SIG-M5 treated with dmso at 0.1 percent for 504 hours (cell line): ENCODE data around the gene KPRP.
A peak's percentile ranks its signal among the peaks of the same experiment; 100 is the strongest.

Experiments
- DNase-seq: peaks from one replicate; lab custom pipeline; 2025; ENCODE audit not compliant: unreplicated experiment; lab: John Stamatoyannopoulos, UW

The KPRP gene, protein sequence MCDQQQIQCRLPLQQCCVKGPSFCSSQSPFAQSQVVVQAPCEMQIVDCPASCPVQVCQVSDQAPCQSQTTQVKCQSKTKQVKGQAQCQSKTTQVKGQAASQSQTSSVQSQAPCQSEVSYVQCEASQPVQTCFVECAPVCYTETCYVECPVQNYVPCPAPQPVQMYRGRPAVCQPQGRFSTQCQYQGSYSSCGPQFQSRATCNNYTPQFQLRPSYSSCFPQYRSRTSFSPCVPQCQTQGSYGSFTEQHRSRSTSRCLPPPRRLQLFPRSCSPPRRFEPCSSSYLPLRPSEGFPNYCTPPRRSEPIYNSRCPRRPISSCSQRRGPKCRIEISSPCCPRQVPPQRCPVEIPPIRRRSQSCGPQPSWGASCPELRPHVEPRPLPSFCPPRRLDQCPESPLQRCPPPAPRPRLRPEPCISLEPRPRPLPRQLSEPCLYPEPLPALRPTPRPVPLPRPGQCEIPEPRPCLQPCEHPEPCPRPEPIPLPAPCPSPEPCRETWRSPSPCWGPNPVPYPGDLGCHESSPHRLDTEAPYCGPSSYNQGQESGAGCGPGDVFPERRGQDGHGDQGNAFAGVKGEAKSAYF

DNA sequence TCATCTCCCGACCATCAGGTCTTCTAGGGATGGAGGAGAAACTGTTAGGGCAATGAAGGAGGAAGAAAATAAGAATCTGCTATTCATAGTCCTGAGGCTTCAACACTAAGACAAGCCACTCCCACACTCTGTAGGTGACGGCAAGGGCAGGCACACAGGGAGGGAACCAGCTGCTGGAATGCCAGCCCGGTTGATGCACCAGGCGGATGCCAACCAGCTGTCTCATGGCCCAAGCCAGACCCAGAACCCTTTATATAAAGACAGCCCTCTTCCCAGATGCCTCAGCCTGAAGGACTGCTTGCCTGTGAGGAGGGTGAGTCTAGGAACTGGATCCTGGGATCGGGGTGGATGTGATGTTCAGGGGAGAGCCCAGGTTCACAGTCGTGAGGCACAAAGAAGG lies at the start of gene KPRP:
Gene KPRP, plus strand, starts transcription at position 279 of the 400 bp plus-strand sequence. CDS start 1,564 bp downstream, outside the sequence.
- DNase-seq: no peak

DNA sequence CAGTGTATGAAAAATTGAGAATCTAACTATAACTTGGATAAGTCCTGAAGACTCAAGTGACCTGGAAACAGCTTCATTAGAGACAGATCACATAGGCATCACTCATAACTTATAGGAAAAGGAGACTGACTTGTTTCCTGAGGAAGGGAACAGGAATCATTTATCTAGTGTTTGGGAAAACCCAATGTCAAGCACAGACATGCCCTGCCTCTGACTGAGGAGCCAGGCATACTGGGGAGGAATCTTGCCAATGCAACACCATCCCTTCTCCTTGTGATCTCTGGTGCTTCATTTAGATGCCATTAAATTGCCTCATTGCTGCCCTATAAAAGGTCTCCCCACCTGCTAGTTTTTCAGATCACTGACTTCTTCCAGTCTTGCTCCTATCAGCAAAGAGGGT lies 39.6 kb upstream of the KPRP start:
- no peak for DNase-seq

DNA sequence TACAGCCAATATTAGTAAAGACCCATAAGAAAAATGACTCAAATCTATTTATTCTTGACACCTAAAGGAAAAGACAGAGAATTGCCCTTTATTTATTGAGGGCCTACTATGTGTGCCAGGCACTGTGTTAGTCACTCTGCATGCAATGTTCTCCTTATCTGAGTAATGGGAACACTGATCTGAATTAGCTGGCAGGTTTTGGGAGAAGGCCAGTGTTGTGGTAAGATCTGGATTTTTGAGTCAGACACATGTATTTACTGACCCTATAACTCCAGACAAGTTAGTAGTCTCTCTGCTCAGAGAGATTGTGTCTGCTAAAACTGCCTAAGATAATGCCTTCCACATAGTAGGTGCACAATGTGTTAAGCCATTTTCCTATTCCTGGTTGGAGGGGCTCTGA lies 32.6 kb upstream of the KPRP start:
- no peak for DNase-seq

DNA sequence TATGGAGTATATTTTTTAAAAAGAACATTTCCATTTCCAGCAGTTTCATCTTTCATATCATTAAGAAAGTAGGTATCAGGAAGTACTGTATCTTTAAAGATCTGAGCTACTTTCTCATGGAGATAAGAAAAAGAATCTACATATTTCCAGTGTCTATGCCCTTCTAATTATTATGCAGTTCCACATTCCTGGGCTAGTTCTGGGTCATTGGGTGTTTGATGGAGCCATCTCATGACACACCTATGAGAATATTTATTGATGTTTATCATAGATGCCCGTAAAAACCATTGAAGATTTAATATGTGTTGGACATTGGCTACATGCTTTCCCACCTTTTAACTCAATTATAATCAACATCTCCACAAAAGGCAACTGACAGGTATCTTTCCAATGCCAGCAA lies 28.8 kb upstream of the KPRP start:
- DNase-seq: no peak

DNA sequence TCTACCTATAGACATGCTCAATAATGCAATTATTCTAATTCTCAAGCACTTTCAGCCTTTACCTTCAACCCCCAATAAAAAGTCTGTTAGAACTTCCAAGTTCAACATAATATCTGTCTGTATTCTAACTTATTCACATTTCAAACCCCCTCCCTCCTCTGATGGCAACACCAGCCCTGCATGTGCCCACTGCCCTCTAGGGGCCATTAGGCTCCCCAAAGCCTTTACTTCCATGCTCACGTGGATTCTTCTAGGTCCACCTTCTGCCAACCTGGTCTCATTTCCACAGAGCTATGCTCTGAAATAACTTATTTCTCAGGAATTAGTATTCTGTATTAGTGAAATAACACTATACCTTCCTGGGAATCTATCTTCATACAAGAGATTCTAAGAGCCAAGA lies 22.2 kb upstream of the KPRP start:
- peak; percentile 3 for DNase-seq

DNA sequence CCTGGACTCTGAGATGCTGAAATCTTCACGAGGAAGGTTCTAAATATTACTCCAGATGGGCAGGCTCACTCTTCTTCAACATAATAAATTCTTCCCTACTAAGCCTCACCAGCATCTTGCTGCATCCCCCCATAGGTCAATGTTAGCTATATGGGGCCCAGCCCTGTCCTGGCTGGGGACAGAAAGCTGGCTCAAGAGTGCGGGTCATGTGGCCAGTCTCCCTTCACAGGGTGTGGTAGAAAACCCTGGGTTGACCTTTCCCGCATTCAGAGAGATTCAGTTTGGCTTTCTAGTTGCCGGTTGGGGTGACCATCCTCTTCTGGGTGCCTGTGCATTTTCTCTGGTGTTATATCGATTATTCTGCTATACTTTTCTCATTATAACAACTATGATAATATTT lies 19.8 kb upstream of the KPRP start:
- no peak for DNase-seq

DNA sequence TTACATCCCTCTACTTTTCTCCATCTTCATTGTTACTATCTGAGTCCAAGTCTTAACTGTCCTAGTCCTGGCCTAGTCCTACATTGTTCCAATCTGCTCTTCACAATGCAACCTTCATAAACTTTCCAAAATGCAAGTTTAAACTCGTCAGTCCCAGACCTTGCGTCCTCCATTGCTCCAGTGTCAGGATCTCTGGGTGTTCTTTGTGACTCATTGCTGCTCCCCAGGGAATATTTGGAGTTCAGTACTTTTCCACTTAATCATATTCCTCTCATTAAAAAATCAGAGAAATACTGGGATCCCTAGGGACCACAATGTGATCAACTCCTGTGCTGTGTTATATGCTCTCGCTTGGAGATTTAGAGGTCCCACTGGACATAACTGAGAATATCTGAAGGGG lies 18.0 kb upstream of the KPRP start:
- no peak for DNase-seq

DNA sequence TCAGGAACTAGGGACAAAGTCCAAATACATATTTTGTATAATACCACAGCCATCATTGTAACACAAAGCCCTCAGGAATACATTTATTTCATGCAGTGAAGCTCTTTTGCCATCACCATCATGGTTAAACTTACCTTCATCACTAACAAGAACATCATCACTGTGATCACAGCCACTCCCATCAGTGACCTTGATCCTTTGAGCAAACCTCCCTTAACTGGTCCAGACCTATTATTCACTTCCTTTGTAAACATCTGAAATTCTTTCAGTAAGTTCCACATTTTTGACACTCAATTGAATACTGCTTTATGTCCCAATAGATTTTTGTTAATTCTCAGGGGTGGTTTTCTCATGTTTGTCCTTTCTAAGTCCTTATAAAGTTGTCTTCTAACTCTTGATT lies 16.2 kb upstream of the KPRP start:
- no peak for DNase-seq

DNA sequence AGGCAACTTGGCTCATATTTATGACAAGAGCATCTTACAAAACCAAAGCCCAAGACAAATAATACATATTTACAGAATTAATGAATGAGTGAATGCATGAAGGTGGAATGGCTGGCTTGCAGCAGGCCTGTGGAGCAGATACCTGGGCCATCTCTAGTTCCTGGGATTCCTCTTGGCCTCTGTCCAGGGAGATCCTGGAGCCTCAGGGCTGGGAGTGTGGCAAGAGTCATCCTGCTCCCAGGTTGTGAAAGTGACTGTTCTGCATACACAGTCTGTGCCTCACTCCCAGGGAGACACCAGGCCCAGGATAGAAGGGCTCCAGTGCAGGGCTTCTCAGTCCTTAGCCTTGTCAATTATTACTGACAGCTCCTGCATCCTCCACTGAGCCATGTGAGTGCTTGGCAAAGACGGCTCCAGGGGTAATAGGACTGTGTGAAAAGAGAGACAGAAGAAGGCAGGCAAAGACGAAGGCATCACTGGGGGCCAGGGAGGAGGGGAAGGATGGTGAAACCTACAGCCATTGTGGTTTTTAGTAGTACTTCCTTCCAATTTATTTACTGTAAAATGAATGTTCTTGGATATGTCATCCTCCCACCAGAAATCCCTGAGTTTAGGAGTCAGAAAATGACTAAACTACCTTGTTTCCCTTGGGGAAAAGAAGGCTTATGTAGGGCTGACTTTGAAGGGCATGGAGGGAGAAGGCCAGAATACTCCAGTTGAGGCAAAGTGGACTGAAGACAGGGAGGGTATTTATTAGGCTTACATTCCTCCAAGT lies 14.3 kb upstream of the KPRP start:
- no peak for DNase-seq

DNA sequence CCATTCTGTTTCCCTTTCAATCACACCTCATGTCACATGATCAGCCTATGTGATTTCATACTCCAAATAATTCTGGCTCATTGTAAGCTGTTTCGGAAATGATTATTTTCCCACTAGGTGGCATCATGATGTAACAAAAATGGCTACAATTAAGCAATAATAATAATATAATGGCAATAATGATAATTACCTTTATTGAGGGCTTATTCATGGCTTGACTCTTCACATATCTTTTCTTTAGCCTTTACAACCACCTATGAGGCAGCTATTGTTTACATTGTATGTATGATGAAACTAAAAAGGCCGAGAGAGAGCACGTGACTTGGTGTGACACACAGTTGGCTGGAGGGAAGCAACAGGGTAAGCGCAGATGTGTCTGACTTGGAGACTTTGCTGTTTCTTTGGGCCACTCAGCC lies 12.5 kb upstream of the KPRP start:
- DNase-seq: peak; percentile 27

DNA sequence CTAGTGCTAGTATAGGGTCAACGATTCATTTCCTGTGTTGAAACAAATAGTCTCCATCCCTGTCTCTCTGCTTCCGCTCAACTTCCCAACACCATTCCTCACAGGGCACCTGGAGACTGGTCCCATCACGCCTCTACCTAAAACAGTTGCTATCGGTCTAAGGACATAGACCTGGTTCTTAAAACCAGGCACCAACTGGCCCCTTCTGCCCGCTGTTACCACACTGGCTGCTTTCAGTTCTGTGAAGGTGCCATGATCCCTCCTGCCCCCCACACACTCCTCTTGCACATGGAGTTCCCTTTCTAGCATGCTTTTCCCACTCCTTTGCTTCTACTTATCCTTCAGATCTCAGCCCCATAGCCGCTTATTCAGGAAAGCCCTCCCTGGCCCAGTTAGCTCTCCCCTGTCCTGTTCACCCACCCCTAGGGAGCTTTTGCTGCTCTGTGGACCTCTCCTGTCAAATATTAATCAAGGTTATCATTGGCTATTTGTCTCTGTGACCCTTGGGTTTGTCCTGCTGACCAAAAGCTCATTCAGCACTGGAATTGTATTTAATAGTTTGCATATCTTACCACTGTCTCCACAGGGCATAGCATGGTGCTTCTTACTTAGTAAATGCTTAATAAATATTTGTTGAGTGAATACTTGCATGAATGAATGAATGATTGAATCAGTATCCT lies 11.9 kb upstream of the KPRP start:
- no peak for DNase-seq

DNA sequence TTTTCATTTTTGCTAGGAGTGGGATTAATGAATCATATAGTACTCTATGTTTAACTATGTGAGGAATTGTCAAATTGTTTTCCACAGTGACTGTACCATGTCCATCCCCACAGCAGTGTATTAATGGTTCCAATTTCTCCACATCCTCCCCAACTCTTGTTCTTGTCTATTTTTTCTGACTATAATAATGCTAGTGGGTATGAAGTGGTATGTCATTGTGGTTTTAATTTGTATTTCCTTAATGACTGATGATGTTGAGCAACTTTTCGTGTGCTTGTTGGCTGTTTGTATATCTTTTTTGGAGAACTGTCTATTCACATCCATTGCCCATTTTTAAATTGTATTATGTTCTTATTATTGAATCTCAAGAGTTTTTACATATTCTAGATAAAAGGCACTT lies 10.0 kb upstream of the KPRP start:
- DNase-seq: no peak

DNA sequence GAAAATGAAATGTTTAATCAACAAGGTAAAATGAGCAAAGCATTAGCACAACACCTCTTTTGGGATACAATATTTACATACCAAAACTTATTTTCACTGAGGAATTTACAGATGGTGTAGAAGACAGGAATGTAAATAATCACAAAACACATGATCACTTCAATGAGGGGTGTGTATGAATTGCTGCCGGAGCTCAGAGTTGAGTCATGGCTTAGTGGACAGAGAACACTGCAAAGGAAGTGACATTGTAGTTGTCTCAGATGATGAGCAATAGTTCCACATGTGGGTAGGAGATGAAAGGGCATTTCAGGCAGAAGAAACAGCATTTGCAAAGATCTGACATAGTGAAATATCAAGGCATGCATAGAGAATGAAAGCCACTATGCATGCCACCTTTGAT lies 5.6 kb upstream of the KPRP start:
- no peak for DNase-seq

DNA sequence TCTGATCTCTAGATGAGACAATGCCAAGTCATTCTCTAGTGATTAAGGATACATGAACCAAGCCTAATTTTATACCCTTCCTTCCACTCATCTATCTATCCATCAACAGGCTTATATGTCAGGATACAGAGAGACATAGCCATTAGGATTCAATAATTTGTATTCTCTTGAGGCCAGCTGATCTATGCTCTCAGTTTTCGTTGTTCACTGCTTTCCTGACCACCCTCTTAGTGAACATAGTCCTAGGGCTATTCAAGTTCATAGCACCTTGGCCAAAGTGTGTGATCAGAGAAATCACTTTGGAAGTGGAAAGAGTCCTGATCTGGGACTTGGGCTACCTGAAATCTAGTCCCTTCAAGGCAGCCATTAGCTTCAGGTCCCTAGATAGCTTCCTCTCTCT lies 4.2 kb upstream of the KPRP start:
- DNase-seq: no peak

DNA sequence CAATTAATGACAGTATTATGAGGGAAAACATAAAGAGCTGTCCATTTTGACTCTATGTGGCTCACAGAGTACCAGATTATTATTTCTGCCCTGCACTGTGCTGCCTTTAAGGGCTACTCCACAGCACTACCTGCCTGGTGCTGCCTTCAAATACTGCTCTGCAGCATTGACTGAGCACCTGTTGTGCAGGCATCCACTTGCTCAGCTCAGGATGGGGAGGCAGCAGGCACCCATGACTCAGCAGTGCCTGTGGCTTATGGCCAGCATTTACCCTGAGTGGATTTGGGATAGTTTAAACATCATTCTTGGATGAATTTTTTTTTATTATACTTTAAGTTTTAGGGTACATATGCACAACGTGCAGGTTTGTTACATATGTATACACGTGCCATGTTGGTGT lies 953 bp upstream of the KPRP start:
- DNase-seq: no peak

DNA sequence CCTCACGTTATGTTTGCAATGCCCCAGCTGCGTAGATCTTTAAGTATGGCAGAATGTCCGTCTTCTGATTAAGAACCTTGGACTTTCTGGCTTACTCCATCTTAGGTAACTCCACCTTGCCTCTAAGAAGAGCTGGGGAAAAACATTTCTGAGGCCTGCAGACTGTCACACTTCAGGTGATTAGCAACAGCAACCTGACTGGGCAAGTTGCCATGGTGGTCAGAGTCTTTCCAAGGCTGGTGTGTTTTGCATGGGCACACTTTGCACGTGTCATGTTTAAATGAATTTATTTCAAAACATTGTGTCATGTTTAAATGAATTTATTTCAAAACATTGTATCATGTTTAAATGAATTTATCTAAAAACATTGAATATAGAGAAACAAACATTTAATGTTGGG lies 811 bp downstream of the KPRP start:
- no peak for DNase-seq

DNA sequence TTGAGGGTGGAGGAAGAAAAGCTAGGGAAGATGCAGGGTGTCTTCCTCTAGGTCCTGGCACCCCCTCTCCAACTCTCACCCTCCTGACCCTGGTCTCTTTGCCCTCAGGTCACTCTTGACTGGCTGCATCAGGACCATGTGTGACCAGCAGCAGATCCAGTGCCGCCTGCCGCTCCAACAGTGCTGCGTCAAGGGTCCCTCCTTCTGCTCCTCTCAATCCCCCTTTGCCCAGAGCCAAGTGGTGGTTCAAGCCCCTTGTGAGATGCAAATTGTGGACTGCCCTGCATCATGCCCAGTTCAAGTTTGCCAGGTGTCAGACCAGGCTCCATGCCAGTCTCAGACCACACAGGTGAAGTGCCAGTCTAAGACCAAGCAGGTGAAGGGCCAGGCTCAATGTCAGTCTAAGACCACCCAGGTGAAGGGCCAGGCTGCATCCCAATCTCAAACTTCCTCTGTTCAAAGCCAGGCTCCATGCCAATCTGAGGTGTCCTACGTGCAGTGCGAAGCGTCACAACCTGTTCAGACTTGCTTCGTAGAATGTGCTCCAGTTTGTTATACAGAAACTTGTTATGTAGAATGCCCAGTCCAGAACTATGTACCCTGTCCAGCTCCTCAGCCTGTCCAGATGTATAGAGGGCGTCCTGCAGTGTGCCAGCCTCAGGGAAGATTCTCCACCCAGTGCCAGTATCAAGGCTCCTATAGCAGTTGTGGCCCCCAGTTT lies 1.8 kb downstream of the KPRP start:
- DNase-seq: no peak

DNA sequence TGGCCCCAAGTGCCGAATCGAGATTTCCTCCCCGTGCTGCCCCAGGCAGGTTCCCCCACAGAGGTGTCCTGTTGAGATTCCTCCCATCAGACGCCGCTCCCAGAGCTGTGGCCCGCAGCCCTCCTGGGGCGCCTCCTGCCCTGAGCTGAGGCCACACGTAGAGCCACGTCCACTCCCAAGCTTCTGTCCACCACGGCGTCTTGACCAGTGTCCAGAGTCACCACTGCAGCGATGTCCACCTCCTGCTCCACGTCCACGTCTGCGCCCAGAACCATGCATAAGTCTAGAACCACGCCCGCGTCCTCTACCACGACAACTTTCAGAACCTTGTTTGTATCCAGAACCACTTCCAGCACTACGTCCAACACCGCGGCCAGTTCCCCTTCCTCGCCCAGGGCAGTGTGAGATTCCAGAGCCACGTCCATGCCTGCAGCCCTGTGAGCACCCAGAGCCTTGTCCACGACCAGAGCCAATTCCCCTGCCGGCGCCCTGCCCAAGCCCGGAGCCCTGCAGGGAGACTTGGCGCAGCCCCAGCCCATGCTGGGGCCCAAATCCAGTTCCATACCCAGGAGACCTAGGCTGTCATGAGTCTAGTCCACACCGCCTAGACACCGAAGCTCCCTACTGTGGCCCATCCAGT lies 2.8 kb downstream of the KPRP start:
- DNase-seq: no peak

DNA sequence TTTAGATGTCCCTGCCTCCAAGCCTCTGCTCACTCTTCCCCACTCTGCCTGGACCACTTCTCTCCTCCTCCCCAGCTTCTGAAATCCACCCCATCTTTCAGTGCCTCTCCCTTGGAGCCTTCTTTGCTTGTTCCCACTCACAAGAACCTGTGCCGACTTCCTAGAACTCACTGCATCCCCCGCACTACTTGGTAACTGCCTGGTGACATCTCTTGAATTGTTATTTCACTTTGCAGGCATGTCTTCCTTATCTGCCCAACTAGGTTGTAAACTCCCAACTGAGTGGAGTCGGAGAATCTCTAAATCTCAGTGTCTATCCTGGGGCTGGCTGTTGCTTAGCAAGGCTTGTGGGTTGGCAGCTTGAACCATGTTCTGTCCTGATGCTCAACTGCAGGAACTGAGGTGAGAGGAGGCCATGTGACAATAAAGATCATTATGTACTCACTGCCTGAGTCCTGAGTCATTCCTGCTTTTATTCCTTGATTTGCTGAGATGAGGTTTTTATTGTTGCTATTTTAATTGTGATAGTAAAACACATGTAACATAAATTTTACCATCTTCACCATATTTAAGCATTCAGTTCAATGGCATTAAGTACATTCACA lies 3.9 kb downstream of the KPRP start:
- no peak for DNase-seq
